Adipose tissue (tissue), 3 donors: ENCODE data around the gene RPL26. TPM values are rescaled to one million over a fixed set of nuclear protein-coding genes. Genes with fewer than 3 reads are reported as not detected.
"Not testable (repeated sequence)": the region's sequence is repeated elsewhere in the genome, so short reads cannot be mapped to it uniquely, and the experiment has no call there.

ENCODE experiments used
- H3K27ac ChIP-seq: one replicate; pipeline ENCODE4 v1.5.1; 2013; ENCODE audit warnings: low read depth, low read length
- WGBS, 3 donors: extraction: QIAGEN DNeasy Blood & Tissue Kit; methylation state at CpG; one replicate each; pipeline ENCODE4 v1.1.7; 2013; 5-methylcytosine and 5-hydroxymethylcytosine counted together
- polyA plus RNA-seq, 3 donors: library from polyadenylated mRNA; stranded (reverse); fragments of 200-250 nt; gene quantifications; one replicate each; pipeline ENCODE4 v1.2.3, GENCODE V29; 2013
- donor health status: healthy with polysubstance abuse.
- donor health status: Bipolar disorder and iron deficiency.
- donor health status: healthy.

The RPL26 gene
- polyA plus RNA-seq, 3 donors, result 2,554 to 5,822 (median 3,896) TPM

DNA sequence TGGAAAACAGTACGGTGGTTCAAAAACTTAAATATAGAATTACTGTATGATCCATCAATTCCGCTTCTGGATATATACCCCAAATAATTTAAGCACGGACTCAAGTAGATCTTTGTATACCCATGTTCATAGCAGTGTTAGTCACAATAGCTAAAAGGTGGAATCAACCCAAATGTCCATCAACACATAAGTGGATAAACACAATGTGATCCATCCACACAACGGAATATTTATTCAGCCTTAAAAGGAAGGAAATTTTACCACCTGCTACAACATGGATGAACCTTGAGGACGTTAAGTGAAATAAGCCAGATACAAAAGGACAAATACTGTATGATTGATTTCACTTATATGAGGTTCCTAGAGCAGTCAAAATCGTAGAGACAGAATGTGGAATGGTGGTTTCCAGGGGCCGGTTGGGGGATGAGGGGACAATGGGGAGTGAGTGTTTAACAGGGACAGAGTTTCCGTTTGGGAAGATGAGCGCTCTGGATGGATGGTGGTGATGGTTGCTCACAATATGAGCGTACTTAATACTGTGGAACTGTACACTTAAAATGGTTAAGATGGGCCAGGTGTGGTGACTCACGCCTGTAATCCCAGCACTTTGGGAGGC is 20.0 kb upstream of the RPL26 start:
- no peak overlapping the region for H3K27ac ChIP-seq
- 71 to 80% (median 75%) methylated on average over 11 of the region's 11 CpGs for WGBS, 3 donors

DNA sequence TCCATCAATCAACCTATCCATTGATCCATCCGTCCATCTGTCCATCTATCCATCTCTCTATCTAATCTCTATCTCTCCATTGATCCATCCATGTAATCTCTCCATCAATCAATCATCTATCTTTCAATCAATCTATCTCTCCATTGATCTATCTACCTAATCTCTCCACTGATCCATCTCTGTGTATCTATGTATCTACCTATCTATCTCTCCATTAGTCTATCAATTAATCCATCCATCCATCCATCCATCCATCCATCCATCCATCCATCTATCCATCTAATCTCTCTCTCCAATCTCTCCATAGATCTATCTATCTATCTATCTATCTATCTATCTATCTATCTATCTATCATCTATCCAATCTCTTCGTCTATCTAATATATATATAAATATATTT is 18.1 kb upstream of the RPL26 start:
- whole genome bisulfite sequencing, 3 donors, result 61 to 87% (median 78%) methylated on average over 2 of the region's 2 CpGs
- H3K27ac ChIP-seq, result no peak overlapping the region

DNA sequence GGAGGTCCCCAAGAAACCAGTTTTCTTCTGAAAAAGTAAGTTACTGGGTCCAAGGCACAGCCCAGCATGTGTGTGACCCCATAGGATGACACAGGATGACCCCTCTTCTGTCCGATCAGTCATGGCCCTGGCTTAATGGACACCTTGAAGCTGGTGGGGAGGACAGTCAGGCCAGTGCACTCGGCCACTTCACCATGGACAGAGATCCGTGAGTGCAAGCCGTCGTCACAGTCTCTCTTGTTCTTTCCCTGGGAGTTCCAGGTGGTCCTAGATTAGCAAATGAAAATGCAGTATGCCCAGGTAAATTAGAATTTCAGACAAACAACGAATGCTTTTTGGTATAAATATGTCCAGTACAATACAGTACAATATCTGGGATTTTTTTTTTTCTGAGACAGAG is 16.0 kb upstream of the RPL26 start:
- WGBS, 3 donors, result 55 to 61% (median 58%) methylated on average over 6 of the region's 6 CpGs
- no peak overlapping the region for H3K27ac ChIP-seq

DNA sequence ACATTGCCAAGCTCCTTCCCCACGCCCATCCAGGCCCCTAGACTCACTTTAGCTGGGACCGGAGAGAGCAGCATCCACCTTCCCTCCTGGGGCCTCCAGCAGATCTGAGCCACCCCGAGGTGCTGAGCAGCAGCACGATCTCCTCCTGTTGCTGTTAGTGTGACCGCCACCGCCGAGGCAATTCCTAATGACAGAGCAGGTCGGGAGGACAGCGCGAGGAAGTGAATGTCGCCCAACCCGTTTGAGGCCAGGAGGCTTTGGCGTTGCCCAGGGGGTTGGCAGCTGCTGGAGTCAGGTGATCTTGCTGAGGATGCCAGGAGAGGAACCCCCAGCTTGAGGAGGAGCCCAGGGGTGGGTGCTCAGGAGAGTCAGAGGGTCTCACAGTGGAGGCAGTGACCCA is 14.6 kb upstream of the RPL26 start, which contains the start of gene RNF222:
TSS of gene RNF222 (minus strand) at position 192 of the 400 bp plus-strand sequence. CDS start 4,366 bp downstream, outside the sequence.
- WGBS, 3 donors, result 42 to 61% (median 55%) methylated on average over 13 of the region's 13 CpGs
- no peak within 1 kb of the TSS for H3K27ac ChIP-seq

DNA sequence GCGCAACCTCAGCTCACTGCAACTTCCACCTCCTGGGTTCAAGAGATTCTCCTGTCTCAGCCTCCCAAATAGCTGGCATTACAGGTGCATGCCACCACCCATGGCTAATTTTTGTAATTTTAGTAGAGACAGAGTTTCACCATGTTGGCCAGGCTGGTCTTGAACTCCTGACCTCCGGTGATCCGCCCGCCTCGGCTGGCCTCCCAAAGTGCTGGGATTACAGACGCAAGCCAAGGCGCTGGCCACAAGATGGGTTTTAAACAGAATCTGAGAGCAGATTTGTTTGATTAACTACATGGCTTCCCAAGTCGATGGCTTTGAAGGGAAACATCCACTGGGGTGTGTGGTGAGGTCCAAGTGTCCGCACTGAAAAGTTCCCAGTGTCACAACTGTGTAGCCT is 11.5 kb upstream of the RPL26 start:
- WGBS, 3 donors, result 84 to 87% (median 87%) methylated on average over 9 of the region's 9 CpGs
- not testable (repeated sequence) for H3K27ac ChIP-seq

DNA sequence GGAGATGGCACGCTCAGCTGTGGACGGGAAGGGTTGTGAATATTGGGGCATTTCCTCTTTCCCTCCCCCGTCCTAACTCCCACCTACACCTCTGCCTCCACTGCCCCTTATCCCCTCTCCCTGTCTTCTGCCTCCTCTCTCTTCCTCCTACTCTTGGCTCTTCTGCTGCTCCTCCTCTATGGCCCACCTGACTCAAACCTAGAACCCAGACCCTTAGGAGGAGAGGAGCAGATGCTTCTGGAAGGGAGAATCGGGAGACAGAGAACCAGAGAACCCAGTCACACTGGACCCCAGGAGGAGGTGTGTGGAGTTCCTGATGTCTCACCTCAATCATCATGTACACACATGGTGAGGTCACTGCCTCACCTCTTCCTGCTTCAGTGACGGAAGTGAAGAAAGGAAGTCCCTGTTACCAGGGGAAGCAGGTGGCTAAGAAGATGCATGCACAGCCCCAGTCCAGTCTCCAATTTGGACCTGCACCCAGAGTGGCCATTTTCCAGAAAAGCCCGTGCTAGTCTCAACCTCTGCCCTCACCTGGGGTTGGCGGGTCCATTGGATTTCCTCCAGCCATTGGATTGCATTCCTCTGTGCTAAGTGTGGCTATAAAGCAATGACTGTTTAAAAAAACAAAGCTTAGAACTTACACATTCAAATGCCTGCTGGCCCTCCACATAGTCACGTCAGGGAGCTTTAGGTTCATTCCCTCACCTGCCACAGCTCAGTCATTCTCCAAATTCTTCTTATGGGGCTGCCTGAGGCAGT is 10.7 kb upstream of the RPL26 start:
- WGBS, 3 donors, result 53 to 60% (median 55%) methylated on average over 8 of the region's 8 CpGs
- no peak overlapping the region for H3K27ac ChIP-seq

DNA sequence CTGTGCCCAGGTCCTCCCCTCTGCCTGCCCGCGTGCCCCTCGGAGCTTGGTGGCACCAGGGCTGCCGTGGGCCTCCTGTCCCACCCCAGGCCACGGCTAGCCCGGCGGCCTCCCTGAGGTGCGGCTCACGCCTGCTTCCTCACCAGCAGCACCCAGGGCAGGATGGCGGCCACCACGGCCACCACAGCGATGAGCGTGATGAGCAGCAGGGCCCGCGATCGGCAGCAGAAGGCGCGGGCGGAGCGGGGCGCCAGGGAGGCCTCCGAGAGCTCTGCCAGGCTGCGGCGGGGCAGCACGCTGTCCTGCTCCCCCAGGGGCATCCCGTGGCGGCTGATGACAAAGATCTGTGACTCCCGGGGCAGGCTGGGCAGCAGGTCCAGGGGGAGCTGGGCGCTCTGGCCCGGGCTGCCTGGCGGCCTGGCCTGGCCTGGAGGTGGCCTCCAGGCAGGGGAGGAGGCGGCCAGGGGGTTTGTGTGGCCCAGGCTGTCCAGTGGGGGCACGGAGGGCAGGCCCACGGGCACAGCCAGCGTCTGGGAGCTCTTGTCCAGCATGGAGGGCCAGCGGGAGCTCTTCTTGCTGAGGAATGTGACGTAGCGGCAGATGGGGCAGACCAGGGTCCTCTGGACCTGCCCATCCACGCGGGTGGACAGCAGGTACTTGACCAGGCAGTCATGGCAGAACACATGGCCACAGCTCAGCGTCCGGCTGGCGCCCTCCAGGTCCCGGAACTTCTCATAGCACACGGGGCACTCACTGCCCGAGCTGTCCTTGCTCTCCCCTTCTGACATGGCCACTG is 9.9 kb upstream of the RPL26 start:
- H3K27ac ChIP-seq, result no peak overlapping the region
- WGBS, 3 donors, result 79 to 88% (median 87%) methylated on average over 28 to 46 of the region's 46 CpGs

DNA sequence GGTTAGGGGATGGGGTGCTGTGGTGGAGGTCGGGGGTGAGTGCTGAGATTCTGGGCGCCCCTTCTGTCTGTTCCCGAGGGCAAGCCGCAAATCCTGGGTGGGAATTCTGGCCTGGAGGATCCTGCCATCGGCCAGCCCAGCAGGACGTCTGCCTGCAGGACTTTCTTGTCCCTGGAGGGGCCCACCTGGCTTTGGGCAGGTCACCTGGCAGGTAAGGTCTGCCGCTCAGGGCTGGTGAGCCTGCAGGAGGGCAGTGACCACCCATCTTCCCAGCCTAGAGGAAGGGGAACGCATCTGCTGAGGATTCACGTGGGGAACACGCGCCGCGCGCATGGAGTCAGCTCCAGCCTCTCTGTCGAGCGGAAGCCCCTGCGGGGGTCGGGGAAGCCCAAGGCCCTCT is 9.3 kb upstream of the RPL26 start:
- H3K27ac ChIP-seq, result no peak overlapping the region
- 66 to 74% (median 72%) methylated on average over 16 to 18 of the region's 18 CpGs for WGBS, 3 donors

DNA sequence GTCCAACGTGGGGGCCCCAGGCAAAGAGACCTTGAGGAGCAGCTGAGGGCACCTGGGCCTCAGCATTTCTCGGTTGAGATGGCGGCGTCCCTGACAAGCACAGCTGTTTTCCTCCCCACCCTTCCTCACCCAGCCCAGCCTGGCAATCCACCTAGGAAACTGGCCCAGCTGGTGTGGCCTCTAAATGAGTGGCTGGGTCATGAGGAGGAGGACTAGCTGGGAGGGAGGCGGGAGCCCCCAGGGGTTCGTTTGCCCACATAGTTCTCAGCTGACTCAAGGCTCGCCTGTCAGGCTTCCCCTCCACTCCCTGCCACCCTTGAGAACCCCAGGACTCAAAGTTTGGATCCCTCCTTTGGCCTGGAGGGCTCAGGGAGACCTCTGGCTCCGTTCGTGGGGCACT is 8.7 kb upstream of the RPL26 start:
- no peak overlapping the region for H3K27ac ChIP-seq
- 25 to 54% (median 44%) methylated on average over 9 of the region's 9 CpGs for WGBS, 3 donors

DNA sequence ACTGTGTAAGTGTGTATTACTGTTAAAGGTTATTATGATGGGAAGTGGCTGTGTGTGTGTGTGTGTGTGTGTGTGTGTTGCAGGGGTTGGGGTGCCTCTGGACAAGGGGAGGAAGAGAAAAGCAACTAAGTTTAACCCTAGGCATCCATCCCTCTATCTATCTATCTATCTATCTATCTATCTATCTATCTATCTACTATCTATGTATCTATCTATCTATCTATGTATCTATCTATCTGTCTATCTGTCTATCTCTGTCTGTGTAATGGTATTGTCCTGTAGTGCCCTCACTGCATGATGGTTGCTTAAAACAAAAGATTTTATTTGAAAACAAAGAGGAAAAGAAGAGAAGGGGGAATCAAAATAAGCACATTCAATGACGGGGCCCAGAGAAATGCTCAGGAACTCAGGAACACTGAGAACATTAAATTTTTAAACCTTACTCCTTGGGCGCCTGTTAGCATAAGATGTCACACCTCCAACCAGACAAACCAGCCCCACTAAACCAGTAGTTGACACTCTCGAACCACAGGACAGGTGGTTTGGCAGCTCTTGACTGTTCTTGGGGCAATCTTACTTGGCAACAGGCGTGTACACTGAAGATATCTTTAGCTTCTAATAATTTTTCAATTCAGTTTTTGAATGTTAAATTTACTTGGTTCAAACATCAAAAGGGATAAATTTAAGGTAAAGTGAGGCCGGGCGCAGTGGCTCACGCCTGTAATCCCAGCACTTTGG is 5.1 kb upstream of the RPL26 start:
- 89 to 91% (median 90%) methylated on average over 7 of the region's 7 CpGs for WGBS, 3 donors
- H3K27ac ChIP-seq, result no peak overlapping the region

DNA sequence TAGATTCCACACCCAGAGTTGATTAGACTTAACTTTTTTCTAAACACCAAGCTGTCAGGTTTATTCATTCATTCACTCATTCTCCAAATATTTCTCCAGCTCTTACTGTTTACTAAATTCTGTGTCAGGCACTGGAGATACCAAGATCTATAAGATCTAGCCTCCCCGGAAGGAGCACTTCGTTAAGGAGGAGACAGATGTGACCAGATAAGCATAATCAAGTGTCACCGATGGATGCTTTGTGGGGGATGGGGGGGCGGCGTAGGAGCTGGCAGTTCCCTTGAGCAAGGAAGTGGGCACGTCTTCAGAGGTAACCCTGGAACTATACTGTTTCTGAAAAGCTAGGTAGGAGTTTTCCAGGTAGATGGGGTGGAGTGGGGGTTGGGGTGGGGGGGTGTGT is 3.8 kb upstream of the RPL26 start:
- 69 to 79% (median 75%) methylated on average over 6 of the region's 6 CpGs for WGBS, 3 donors

DNA sequence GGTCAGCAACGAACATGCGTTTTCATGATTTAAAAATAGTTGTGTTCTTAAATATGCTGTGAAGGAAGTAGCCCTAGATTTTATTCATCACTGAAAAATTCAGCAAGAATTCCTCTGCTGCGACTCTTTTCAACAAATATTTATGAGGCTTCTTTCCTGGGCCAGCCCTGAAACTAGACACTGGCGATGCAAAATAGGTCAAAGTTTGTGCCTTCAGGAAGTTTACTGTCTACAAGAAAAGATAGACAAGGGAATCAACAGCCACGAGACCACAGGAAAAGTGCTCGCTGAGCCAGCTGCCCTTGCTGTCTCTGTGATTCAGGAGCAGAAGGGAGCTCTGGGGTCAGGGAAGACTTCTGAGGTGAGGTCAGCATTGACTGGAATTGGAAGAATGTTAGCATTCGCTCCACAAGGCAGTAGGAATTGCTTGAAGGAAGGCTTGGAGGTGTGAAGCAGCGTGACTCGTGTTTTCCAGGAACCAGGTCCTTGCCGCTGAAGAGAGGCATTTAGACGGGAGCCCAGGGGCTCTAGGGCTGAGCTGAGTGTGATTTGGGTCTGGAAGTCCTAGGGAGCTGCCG is 1.9 kb upstream of the RPL26 start:
- WGBS, 3 donors, result 56 to 85% (median 70%) methylated on average over 12 of the region's 12 CpGs
- H3K27ac ChIP-seq, result no peak overlapping the region

More for the DNA sequence above, 3.8 kb upstream of the RPL26 start:
- H3K27ac ChIP-seq, result no peak overlapping the region

DNA sequence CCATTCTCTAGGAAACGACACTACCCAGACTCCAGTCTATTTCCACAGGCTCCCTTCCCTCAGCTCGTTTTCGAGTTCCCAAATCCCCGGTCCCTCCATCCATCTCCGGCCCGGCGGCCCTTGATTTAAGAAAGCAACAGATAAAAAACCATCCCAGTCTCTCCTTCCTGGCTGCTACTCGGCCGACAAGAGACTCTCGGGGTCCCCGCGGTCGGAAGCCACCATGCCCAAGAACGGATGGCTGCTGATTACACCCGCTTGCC is 182 bp downstream of the RPL26 start:
- H3K27ac ChIP-seq, result no peak overlapping the region
- 1% methylated on average over 15 of the region's 15 CpGs for WGBS, 3 donors

DNA sequence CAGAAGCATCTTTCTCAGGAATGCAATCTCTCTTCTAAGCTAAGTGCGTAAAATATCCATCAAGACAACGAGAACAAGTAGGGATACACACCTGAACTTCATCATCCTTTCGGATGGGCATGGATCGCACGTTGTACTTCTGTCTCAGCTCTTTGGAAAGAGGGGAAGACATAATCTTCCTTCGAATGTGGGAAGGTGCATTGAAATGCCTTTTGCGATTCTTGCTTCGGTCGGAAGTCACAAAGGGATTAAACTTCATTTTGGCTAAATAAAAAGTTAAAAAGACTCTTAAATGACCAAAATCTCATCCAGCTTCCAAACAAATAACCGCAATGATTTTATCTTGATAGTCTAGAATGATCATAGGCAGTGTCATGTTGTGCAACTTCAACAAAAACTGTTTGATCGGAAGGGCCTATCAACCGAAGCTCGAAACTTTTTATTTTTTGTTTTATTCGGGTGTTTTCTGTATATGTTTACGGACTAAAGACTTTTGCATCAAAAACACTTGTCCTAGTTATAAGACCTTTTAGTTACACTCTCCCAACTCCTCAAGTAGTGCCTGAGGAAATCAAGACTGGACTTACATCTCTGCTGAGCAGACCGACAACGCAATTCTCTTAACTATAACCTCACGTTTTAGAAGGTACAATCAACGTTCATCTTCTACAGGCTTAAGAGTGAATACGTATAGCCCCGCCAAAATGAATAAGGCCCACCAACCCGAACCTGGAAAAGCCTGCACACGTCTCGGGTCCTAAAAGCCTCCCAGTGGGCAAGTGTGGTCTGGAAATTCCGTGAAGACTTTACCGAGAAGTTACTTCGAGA is 727 bp downstream of the RPL26 start:
- H3K27ac ChIP-seq, result no peak overlapping the region
- WGBS, 3 donors, result 13 to 17% (median 16%) methylated on average over 27 of the region's 27 CpGs

DNA sequence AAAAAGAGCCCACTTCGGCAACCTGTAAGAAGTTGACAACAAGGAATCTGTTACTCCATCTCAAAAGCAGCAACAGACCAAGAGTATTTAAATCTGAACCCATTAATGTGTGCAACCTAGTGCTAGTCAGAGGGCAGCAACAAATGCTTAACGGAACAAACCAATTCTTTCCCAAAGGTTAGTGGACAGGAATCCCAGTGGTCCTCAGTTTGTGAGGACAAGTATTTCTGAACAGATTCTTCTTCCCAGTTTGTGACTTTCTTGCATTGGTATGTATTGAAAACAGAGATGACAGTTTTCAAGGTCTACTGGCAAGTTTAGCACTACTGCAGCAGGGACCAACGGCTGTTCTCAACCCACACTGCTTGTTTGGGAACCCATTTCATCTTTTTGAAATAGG is 2.9 kb downstream of the RPL26 start:
- H3K27ac ChIP-seq, result no peak overlapping the region
- 44 to 69% (median 64%) methylated on average over 3 of the region's 3 CpGs for WGBS, 3 donors

DNA sequence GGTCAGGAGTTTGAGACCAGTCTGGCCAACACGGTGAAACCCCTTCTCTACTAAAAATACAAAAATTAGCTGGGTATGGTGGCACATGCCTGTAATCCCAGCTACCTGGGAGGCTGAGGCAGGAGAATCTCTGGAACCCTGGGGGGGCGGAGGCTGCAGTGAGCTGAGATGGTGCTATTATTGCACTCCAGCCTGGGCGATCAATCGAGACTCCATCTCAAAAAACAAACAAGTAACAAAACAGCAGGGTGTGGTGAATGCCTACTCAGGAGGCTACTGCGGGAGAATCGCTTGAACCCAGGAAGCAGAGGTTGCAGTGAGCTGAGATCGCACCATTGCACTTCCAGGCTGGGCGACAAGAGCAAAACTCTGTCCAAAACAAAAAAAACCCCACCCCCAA is 4.9 kb downstream of the RPL26 start:
- H3K27ac ChIP-seq, result not testable (repeated sequence)
- 82 to 84% (median 84%) methylated on average over 8 of the region's 8 CpGs for WGBS, 3 donors

DNA sequence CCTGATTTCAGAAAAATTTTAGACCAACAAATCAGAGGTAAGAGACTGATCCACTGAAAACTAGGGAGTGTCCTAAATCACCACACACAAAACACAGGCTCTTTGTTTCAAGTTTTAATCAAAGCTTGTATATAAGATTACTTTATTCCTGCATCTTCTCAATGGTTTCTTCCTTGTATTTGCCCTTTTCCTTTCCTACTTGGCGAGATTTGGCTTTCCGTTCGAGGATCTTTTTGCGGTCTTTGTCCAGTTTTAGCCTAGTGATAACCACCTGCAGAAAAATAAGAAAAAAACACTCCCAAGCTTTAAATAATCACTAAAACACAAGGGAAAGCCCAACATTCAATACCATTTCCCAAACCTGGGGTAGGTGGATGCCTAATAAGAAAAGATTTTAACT is 5.6 kb downstream of the RPL26 start:
- no peak overlapping the region for H3K27ac ChIP-seq

More for the DNA sequence above, 5.6 kb downstream of the RPL26 start:
- 85 to 91% (median 87%) methylated on average over 4 of the region's 4 CpGs for WGBS, 3 donors
